B cell (primary cell): ENCODE results near the gene ZMIZ1. TPM values are rescaled to one million over a fixed set of nuclear protein-coding genes. Genes with fewer than 3 reads are reported as not detected.

Experiments
- ATAC-seq: fragments of 200-7000 bp; cut with Tn5 transposase; one replicate; pipeline ENCODE4 v1.10.0; 2021; ENCODE audit warnings: low read depth, mild to moderate bottlenecking, moderate number of reproducible peaks, moderate library complexity
- CTCF ChIA-PET: fragments of 350-600 bp; sonication (Branson Sonifier 250); formaldehyde crosslinking; loops from one replicate; lab custom pipeline; 2021; ENCODE audit warnings: antibody characterized with exemption, inconsistent platforms; lab: Charles Lee
- POLR2A ChIA-PET: fragments of 350-600 bp; sonication (Branson Sonifier 250); formaldehyde crosslinking; loops from one replicate; lab custom pipeline; 2021; ENCODE audit warnings: antibody characterized with exemption; lab: Charles Lee
- DNase-seq: peaks from one replicate; pipeline ENCODE4 v3.0.0; 2013
- H2AFZ ChIP-seq: 2 replicates; pipeline ENCODE4 v1.6.1; 2012; ENCODE audit warnings: mild to moderate bottlenecking, low read depth, low read length; ENCODE audit not compliant: insufficient read depth, poor library complexity, severe bottlenecking
- H3K27ac ChIP-seq, 2 donors: 1 replicate in 1 of 2; 2 replicates in 1 of 2; pipeline ENCODE4 v1.5.1; 2012 to 2013; ENCODE audit warnings: low read length in 2 of 2, mild to moderate bottlenecking in 2 of 2, moderate library complexity in 1 of 2
- H3K27me3 ChIP-seq, 4 experiments: fragments of 200-600 bp in 1 of 4; sonication (generic) in 1 of 4; replicated peaks in 1 of 4; 1 replicate in 2 of 4; 2 replicates in 2 of 4; pipeline versions ENCODE4 v1.6.1 to v1.7.0; 2013 to 2016; ENCODE audit warnings: low read length in 3 of 4, mild to moderate bottlenecking in 2 of 4, mixed read lengths in 1 of 4, moderate library complexity in 1 of 4; ENCODE audit not compliant: insufficient read depth in 4 of 4, control insufficient read depth in 3 of 4; ENCODE audit errors: control extremely low read depth in 1 of 4
- H3K36me3 ChIP-seq, 2 experiments: replicated peaks in 1 of 2; 1 replicate in 1 of 2; 2 replicates in 1 of 2; pipeline versions ENCODE4 v1.6.1 to v1.7.1; 2013; ENCODE audit warnings: low read length in 1 of 2; ENCODE audit not compliant: insufficient read depth in 2 of 2, control insufficient read depth in 1 of 2; ENCODE audit errors: control extremely low read depth in 1 of 2, extremely low read depth in 1 of 2
- H3K4me1 ChIP-seq, 2 donors: fragments of 200-600 bp in 1 of 2; sonication (generic) in 1 of 2; 1 replicate in 1 of 2; 2 replicates in 1 of 2; pipeline versions ENCODE4 v1.5.1 to v1.6.1; 2013 to 2017; ENCODE audit warnings: low read length in 2 of 2; ENCODE audit not compliant: control insufficient read depth in 2 of 2, insufficient read depth in 2 of 2
- H3K4me2 ChIP-seq: replicated peaks from 2 replicates; pipeline ENCODE3; 2012; ENCODE audit warnings: mild to moderate bottlenecking, low read depth, low read length; ENCODE audit not compliant: poor library complexity, severe bottlenecking
- H3K4me3 ChIP-seq, 5 experiments: fragments of 200-600 bp in 1 of 5; sonication (generic) in 1 of 5; 1 replicate in 3 of 5; 2 replicates in 2 of 5; pipeline versions ENCODE4 v1.5.1 to v1.7.0; 2011 to 2016; ENCODE audit warnings: low read length in 4 of 5, mild to moderate bottlenecking in 4 of 5, low read depth in 2 of 5, control low read depth in 1 of 5, moderate library complexity in 1 of 5; ENCODE audit not compliant: insufficient read depth in 1 of 5; ENCODE audit errors: control extremely low read depth in 1 of 5, extremely low read depth in 1 of 5
- H3K79me2 ChIP-seq: fragments of 200-600 bp; sonication (generic); one replicate; pipeline ENCODE4 v1.6.0; 2016; ENCODE audit warnings: low read length; ENCODE audit not compliant: control insufficient read depth, insufficient read depth
- H3K9ac ChIP-seq: fragments of 200-600 bp; sonication (generic); 2 replicates; pipeline ENCODE4 v1.6.1; 2017; ENCODE audit warnings: mild to moderate bottlenecking, low read length, moderate library complexity
- H3K9me3 ChIP-seq, 3 donors: one replicate each; pipeline versions ENCODE4 v1.6.1 to v1.7.1; 2013; ENCODE audit warnings: low read length in 2 of 3; ENCODE audit not compliant: control insufficient read depth in 2 of 3, insufficient read depth in 1 of 3; ENCODE audit errors: control extremely low read depth in 1 of 3
- H4K20me1 ChIP-seq: 2 replicates; pipeline ENCODE4 v1.6.0; 2012; ENCODE audit warnings: mild to moderate bottlenecking, low read length; ENCODE audit not compliant: insufficient read depth, control insufficient read depth, poor library complexity, severe bottlenecking
- H3K27ac Mint-ChIP-seq: one replicate; pipeline ENCODE4 v1.8.0; 2021; ENCODE audit warnings: mixed read lengths
- H3K27me3 Mint-ChIP-seq: one replicate; pipeline ENCODE4 v1.8.0; 2021; ENCODE audit warnings: mixed read lengths
- H3K4me1 Mint-ChIP-seq: one replicate; pipeline ENCODE4 v1.8.0; 2021; ENCODE audit warnings: mixed read lengths
- H3K4me3 Mint-ChIP-seq: one replicate; pipeline ENCODE4 v1.8.0; 2021; ENCODE audit warnings: mixed read lengths
- H3K9me3 Mint-ChIP-seq: one replicate; pipeline ENCODE4 v1.8.0; 2022; ENCODE audit warnings: mixed read lengths; ENCODE audit not compliant: insufficient read depth
- CTCF ChIP-seq: fragments of 200-600 bp; IDR thresholded peaks from one replicate; pipeline ENCODE4 v1.8.0; 2022; ENCODE audit warnings: antibody characterized with exemption, mild to moderate bottlenecking
- EZH2 ChIP-seq: IDR thresholded peaks from 2 replicates; pipeline ENCODE4 v1.6.1; 2012; ENCODE audit warnings: borderline replicate concordance, low read depth, mild to moderate bottlenecking, moderate library complexity, low read length; ENCODE audit not compliant: insufficient read depth, poor library complexity, severe bottlenecking
- WGBS: methylation state at CpG from one replicate; pipeline ENCODE4 v1.1.5; 2013; ENCODE audit warnings: missing lambda C conversion rate; ENCODE audit not compliant: insufficient coverage; 5-methylcytosine and 5-hydroxymethylcytosine counted together
- intact Hi-C: fragments of 100-400 bp; cut with micrococcal nuclease; formaldehyde crosslinking; loops from one replicate; pipeline ENCODE4 v1.10.0; 2022
- polyA plus RNA-seq: library from polyadenylated mRNA; depleted of rRNA; stranded (reverse); fragments of >200 nt; gene quantifications from 2 replicates; pipeline ENCODE4 v1.2.3, GENCODE V29; 2012
- total RNA-seq, 2 donors: library from RNA; stranded (reverse); fragments of 120-200 nt in 1 of 2; gene quantifications; 1 replicate in 1 of 2; 2 replicates in 1 of 2; pipeline versions ENCODE4 v1.2.3 to v1.2.4, GENCODE V29; 2013 to 2022

Gene ZMIZ1
- total and polyA plus RNA-seq, 2 donors (not counting 1 experiment from before 2014, with no cell fraction given): 14.3 to 64.9 TPM

- Mint-ChIP-seq H3K4me1 (peaks cover 7% of the 10 kb centered on the region), H3K9me3 (no peaks in the 10 kb centered on the region), H3K4me3 (no peak overlapping the region), H3K27me3 (peaks cover 16% of the 10 kb centered on the region), H3K27ac (no peak overlapping the region)
- Histone ChIP-seq H3K9ac (no peak overlapping the region), H3K36me3 (no peaks in the 10 kb centered on the region), H2AFZ (no peak overlapping the region), H3K4me3 (no peak overlapping the region), H3K4me2 (no peak overlapping the region), H4K20me1 (no peaks in the 10 kb centered on the region), H3K79me2 (no peaks in the 10 kb centered on the region), H3K4me1 (peaks cover 2 to 7% of the 10 kb centered on the region in 2 donors), H3K9me3 (no peaks in the 10 kb centered on the region), H3K27me3 (peaks cover 0 to 8% (median 0%) of the 10 kb centered on the region in 4 experiments), H3K27ac (no peak overlapping the region)
- TF ChIP-seq EZH2 (no peak), CTCF (no peak)
- ChIA-PET POLR2A (no interaction called here), CTCF (interaction anchor here (0.5 to 2.4 kb wide), 2 partner anchors 13 to 764 kb away, joined by 3 to 11 read pairs; no protein-coding TSS in a partner anchor)
- intact Hi-C loops: no loop called here
- no peak for DNase-seq
- no peak for ATAC-seq
- WGBS: 84% methylated on average over 8 of the region's 14 CpGs
Measured at GRCh38 chr10:79182781-79183467, 114.2 kb downstream of the ZMIZ1 start.

- Histone ChIP-seq H2AFZ (no peak overlapping the region), H3K4me2 (no peak overlapping the region), H3K27ac (no peak overlapping the region), H3K27me3 (peaks cover 0 to 8% (median 0%) of the 10 kb centered on the region in 4 experiments), H3K36me3 (no peaks in the 10 kb centered on the region), H3K9ac (no peak overlapping the region), H3K4me1 (peaks cover 0 to 3% of the 10 kb centered on the region in 2 donors), H3K79me2 (no peaks in the 10 kb centered on the region), H3K4me3 (no peak overlapping the region), H3K9me3 (no peaks in the 10 kb centered on the region), H4K20me1 (no peaks in the 10 kb centered on the region)
- intact Hi-C loops: no loop called here
- DNase-seq: no peak
- H3K4me3 Mint-ChIP-seq: no peak overlapping the region
- no peak overlapping the region for H3K27ac Mint-ChIP-seq
- POLR2A ChIA-PET: no interaction called here
- no peak for TF ChIP-seq EZH2
- no peak for TF ChIP-seq CTCF
- 83% methylated on average over 4 of the region's 5 CpGs for WGBS
- CTCF ChIA-PET: interaction anchor here (0.5 to 2.4 kb wide), 2 partner anchors 12 to 764 kb away, joined by 3 to 11 read pairs; no protein-coding TSS in a partner anchor
- peaks cover 16% of the 10 kb centered on the region for H3K27me3 Mint-ChIP-seq
- no peaks in the 10 kb centered on the region for H3K9me3 Mint-ChIP-seq
- ATAC-seq: no peak
- H3K4me1 Mint-ChIP-seq: peaks cover 3% of the 10 kb centered on the region
Measured at GRCh38 chr10:79183468-79183865, 114.7 kb downstream of the ZMIZ1 start.
